ENCODE measurements around the gene FOXN3. TPM values are rescaled to one million over a fixed set of nuclear protein-coding genes. Genes with fewer than 3 reads are reported as not detected.

The FOXN3 gene
- polyA plus RNA-seq, 1 donor (not counting 4 experiments of a cell fraction or from before 2014, with no cell fraction given): 10.2 TPM

GRCh38 chr14:89292579-89293313, 124.3 kb downstream of the FOXN3 start:
- dilution Hi-C loops (cut with MboI; ENCODE audit: extremely low pct_ligation_motif_present, low sequenced_read_pairs): no loop called here
- H3K9me1 ChIP-seq (ENCODE audit: control insufficient read depth, extremely low read depth, insufficient read depth, low read length): no peaks in the 10 kb centered on the region
- H2AFZ ChIP-seq (ENCODE audit: control insufficient read depth, low read length): no peak overlapping the region
- H3K36me3 ChIP-seq (ENCODE audit: control insufficient read depth in 2 of 2, extremely low read depth in 1 of 2, insufficient read depth in 2 of 2, low read length in 2 of 2): no peaks in the 10 kb centered on the region
- DNase-seq (ENCODE audit: low read depth, low spot score) (no peak), FAIRE-seq (no peak)
- no peak overlapping the region for H3K27ac ChIP-seq (ENCODE audit: control insufficient read depth, insufficient read depth, low read length)
- TF ChIP-seq EZH2 (IDR thresholded peaks at IDR 0.05; ENCODE audit: low read length) (no peak), CTCF (optimal IDR thresholded peaks at IDR 0.05 in 1 of 3, IDR thresholded peaks at IDR 0.05 in 1 of 3, conservative IDR thresholded peaks at IDR 0.05 in 1 of 3; ENCODE audit: extremely low read depth in 1 of 3, insufficient read depth in 2 of 3, low read length in 3 of 3) (no peak)
- H3K4me1 ChIP-seq (ENCODE audit: control insufficient read depth, extremely low read depth, insufficient read depth, low read length): no peaks in the 10 kb centered on the region
- no peaks in the 10 kb centered on the region for H4K20me1 ChIP-seq (ENCODE audit: control insufficient read depth, extremely low read depth, insufficient read depth, low read length)
- H3K9me3 ChIP-seq (ENCODE audit: control insufficient read depth, low read depth, low read length): no peaks in the 10 kb centered on the region
- H3K4me3 ChIP-seq (ENCODE audit: control insufficient read depth in 2 of 3, extremely low read depth in 1 of 3, insufficient read depth in 2 of 3, low read depth in 1 of 3, low read length in 3 of 3): no peak overlapping the region
- no peaks in the 10 kb centered on the region for H3K27me3 ChIP-seq (ENCODE audit: control insufficient read depth, extremely low read depth, insufficient read depth, low read length)
- H3K79me2 ChIP-seq (ENCODE audit: control insufficient read depth, insufficient read depth, low read length): no peaks in the 10 kb centered on the region
- H3K4me2 ChIP-seq (ENCODE audit: control insufficient read depth, extremely low read depth, insufficient read depth, low read depth, low read length): no peak overlapping the region
- no peak overlapping the region for H3K9ac ChIP-seq (ENCODE audit: control insufficient read depth, extremely low read depth, insufficient read depth, low read length)

- no peak for DNase-seq (ENCODE audit: low read depth, low spot score)
- Histone ChIP-seq H2AFZ (ENCODE audit: control insufficient read depth, low read length) (no peak overlapping the region), H3K4me3 (ENCODE audit: control insufficient read depth in 2 of 3, extremely low read depth in 1 of 3, insufficient read depth in 2 of 3, low read depth in 1 of 3, low read length in 3 of 3) (no peak overlapping the region), H3K9ac (ENCODE audit: control insufficient read depth, extremely low read depth, insufficient read depth, low read length) (no peak overlapping the region), H3K9me3 (ENCODE audit: control insufficient read depth, low read depth, low read length) (no peaks in the 10 kb centered on the region), H3K4me1 (ENCODE audit: control insufficient read depth, extremely low read depth, insufficient read depth, low read length) (no peaks in the 10 kb centered on the region), H3K36me3 (ENCODE audit: control insufficient read depth in 2 of 2, extremely low read depth in 1 of 2, insufficient read depth in 2 of 2, low read length in 2 of 2) (no peaks in the 10 kb centered on the region), H4K20me1 (ENCODE audit: control insufficient read depth, extremely low read depth, insufficient read depth, low read length) (no peaks in the 10 kb centered on the region), H3K79me2 (ENCODE audit: control insufficient read depth, insufficient read depth, low read length) (no peaks in the 10 kb centered on the region), H3K9me1 (ENCODE audit: control insufficient read depth, extremely low read depth, insufficient read depth, low read length) (no peaks in the 10 kb centered on the region), H3K4me2 (ENCODE audit: control insufficient read depth, extremely low read depth, insufficient read depth, low read depth, low read length) (no peak overlapping the region), H3K27me3 (ENCODE audit: control insufficient read depth, extremely low read depth, insufficient read depth, low read length) (no peaks in the 10 kb centered on the region), H3K27ac (ENCODE audit: control insufficient read depth, insufficient read depth, low read length) (no peak overlapping the region)
- dilution Hi-C loops (cut with MboI; ENCODE audit: extremely low pct_ligation_motif_present, low sequenced_read_pairs): no loop called here
- no peak for FAIRE-seq
- TF ChIP-seq CTCF (optimal IDR thresholded peaks at IDR 0.05 in 1 of 3, IDR thresholded peaks at IDR 0.05 in 1 of 3, conservative IDR thresholded peaks at IDR 0.05 in 1 of 3; ENCODE audit: extremely low read depth in 1 of 3, insufficient read depth in 2 of 3, low read length in 3 of 3) (no peak), EZH2 (IDR thresholded peaks at IDR 0.05; ENCODE audit: low read length) (no peak)
These were observed 125.6 kb downstream of the FOXN3 start for GRCh38 chr14:89291351-89291940.
